HepG2 (cell line): ENCODE data around the gene EXTL2. TPM values are rescaled to one million over a fixed set of nuclear protein-coding genes. Genes with fewer than 3 reads are reported as not detected.

Experiments used
- ATAC-seq: fragments of 200-7000 bp; cut with Tn5 transposase; 3 replicates; pipeline ENCODE4 v1.9.1; 2020; ENCODE audit warnings: mild to moderate bottlenecking, moderate library complexity
- BruUV-seq: library from RNA; stranded (reverse); fragments of 400-500 nt; replicated peaks from 2 replicates; lab custom pipeline; 2021; lab: Mats Ljungman, UMichigan
- CTCF ChIA-PET: fragments of 300-600 bp; formaldehyde crosslinking; extraction: SDS; loops from one replicate; lab custom pipeline; 2021; ENCODE audit warnings: low total read pairs, inconsistent platforms, low intra/inter-chr PET ratio; lab: Yijun Ruan, JAX
- POLR2A ChIA-PET: fragments of 350-600 bp; sonication (Branson Sonifier 250); formaldehyde crosslinking; loops from one replicate; lab custom pipeline; 2020; ENCODE audit warnings: antibody characterized with exemption, inconsistent platforms; lab: Yijun Ruan, JAX
- DNase-seq: peaks from one replicate; pipeline ENCODE4 v3.0.0-alpha.2; 2015; ENCODE audit warnings: low spot score
- FAIRE-seq: peaks from 3 replicates; lab custom pipeline; 2011; peaks lifted over from hg19 to GRCh38; lab: Jason Lieb, UNC
- H2AFZ ChIP-seq: one replicate; pipeline ENCODE4 v1.6.1; 2011; ENCODE audit warnings: low read length, inconsistent platforms
- H3K27ac ChIP-seq: fragments of 300-600 bp; 3 replicates; pipeline ENCODE4 v1.8.0; 2011; ENCODE audit warnings: mixed run types, mild to moderate bottlenecking, mixed read lengths, low read length, inconsistent platforms; ENCODE audit not compliant: insufficient read depth; ENCODE audit errors: extremely low read length
- H3K27me3 ChIP-seq, 2 experiments: fragments of 200-600 bp in 1 of 2; 2 replicates in 1 of 2; 3 replicates in 1 of 2; pipeline versions ENCODE4 v1.6.0 to v1.8.0; 2011; ENCODE audit warnings: low read length in 2 of 2, mild to moderate bottlenecking in 2 of 2, moderate library complexity in 2 of 2, inconsistent platforms in 1 of 2; ENCODE audit not compliant: insufficient read depth in 2 of 2, control insufficient read depth in 1 of 2
- H3K36me3 ChIP-seq, 2 experiments: fragments of 200-600 bp in 1 of 2; replicated peaks in 1 of 2; 2 replicates in 1 of 2; 3 replicates in 1 of 2; pipeline versions ENCODE4 v1.5.1 to v1.8.0; 2011; ENCODE audit warnings: low read length in 2 of 2, inconsistent platforms in 1 of 2; ENCODE audit not compliant: insufficient read depth in 2 of 2, control insufficient read depth in 1 of 2
- H3K4me1 ChIP-seq: 2 replicates; pipeline ENCODE4 v1.5.1; 2012; ENCODE audit warnings: low read length, inconsistent platforms; ENCODE audit not compliant: insufficient read depth
- H3K4me2 ChIP-seq: 2 replicates; pipeline ENCODE4 v1.6.0; 2011; ENCODE audit warnings: low read depth, low read length, inconsistent platforms
- H3K4me3 ChIP-seq, 3 experiments: fragments of 200-600 bp in 1 of 3; sonication (generic), shearing (Covaris generic) in 1 of 3; replicated peaks in 1 of 3; 2 replicates each; pipeline ENCODE4 v1.5.1; 2011 to 2016; ENCODE audit warnings: low read length in 3 of 3, inconsistent platforms in 2 of 3, low read depth in 2 of 3, mild to moderate bottlenecking in 2 of 3, control low read depth in 1 of 3, mixed read lengths in 1 of 3; ENCODE audit not compliant: insufficient read depth in 1 of 3
- H3K79me2 ChIP-seq: one replicate; pipeline ENCODE4 v1.6.1; 2011; ENCODE audit warnings: low read length, inconsistent platforms; ENCODE audit not compliant: insufficient read depth
- H3K9ac ChIP-seq: 2 replicates; pipeline ENCODE4 v1.6.0; 2011; ENCODE audit warnings: mild to moderate bottlenecking, low read depth, low read length, inconsistent platforms; ENCODE audit not compliant: insufficient read depth
- H3K9me3 ChIP-seq: 2 replicates; pipeline ENCODE4 v1.5.1; 2012; ENCODE audit warnings: mild to moderate bottlenecking, low read length
- H4K20me1 ChIP-seq: 2 replicates; pipeline ENCODE4 v1.6.0; 2011; ENCODE audit warnings: inconsistent platforms, mild to moderate bottlenecking, low read length, moderate library complexity; ENCODE audit not compliant: insufficient read depth
- FIP1L1 ChIP-seq: fragments of 200-400 bp; formaldehyde crosslinking; IDR thresholded peaks from 2 replicates; pipeline ENCODE4 v1.6.1; 2018; ENCODE audit warnings: low read depth, mild to moderate bottlenecking, low read length, moderate library complexity, borderline replicate concordance; ENCODE audit not compliant: insufficient read depth
- KMT2A ChIP-seq: sonication (generic); formaldehyde crosslinking; IDR thresholded peaks from 2 replicates; pipeline ENCODE4 v1.4.0; 2020; ENCODE audit warnings: missing genetic modification reagents
- MXD4 ChIP-seq: IDR thresholded peaks from 2 replicates; pipeline ENCODE4 v1.6.1; 2016; ENCODE audit warnings: mild to moderate bottlenecking, missing biosample characterization, missing genetic modification reagents
- ZBTB38 ChIP-seq: sonication (generic); formaldehyde crosslinking; IDR thresholded peaks from 2 replicates; pipeline ENCODE4 v1.5.1; 2020; ENCODE audit warnings: mild to moderate bottlenecking, missing genetic modification reagents
- ZMYM3 ChIP-seq: sonication (generic); formaldehyde crosslinking; IDR thresholded peaks from 2 replicates; pipeline ENCODE4 v1.5.1; 2020; ENCODE audit warnings: mild to moderate bottlenecking, missing genetic modification reagents
- ZNF367 ChIP-seq: sonication (generic); formaldehyde crosslinking; IDR thresholded peaks from 2 replicates; pipeline ENCODE4 v1.4.0; 2020; ENCODE audit warnings: missing genetic modification reagents, borderline replicate concordance
- ZNF720 ChIP-seq: sonication (generic); formaldehyde crosslinking; IDR thresholded peaks from 2 replicates; pipeline ENCODE4 v1.4.0; 2020; ENCODE audit warnings: missing genetic modification reagents
- ZNF737 ChIP-seq: sonication (generic); formaldehyde crosslinking; IDR thresholded peaks from 2 replicates; pipeline ENCODE4 v1.5.0; 2020; ENCODE audit warnings: missing genetic modification reagents, mild to moderate bottlenecking, borderline replicate concordance
- WGBS: methylation state at CpG from one replicate; pipeline ENCODE4 v1.1.6; 2017; ENCODE audit warnings: low lambda C conversion rate; 5-methylcytosine and 5-hydroxymethylcytosine counted together
- in situ Hi-C: cut with HindIII; loops from 2 replicates; pipeline ENCODE4 v1.10.0; 2017; ENCODE audit warnings: low pct_unique_long_range_greater_than_20kb; ENCODE audit not compliant: extremely low pct_ligation_motif_present
- intact Hi-C: fragments of 100-400 bp; cut with micrococcal nuclease; formaldehyde crosslinking; loops from one replicate; pipeline ENCODE4 v1.10.0; 2022; ENCODE audit not compliant: unreplicated experiment
- polyA plus RNA-seq, 8 experiments: library from polyadenylated mRNA; depleted of rRNA in 3 of 8; stranded (reverse) in 7 of 8; unstranded in 1 of 8; fragments of >200 nt; fragmentation: Illumina TruSeq in 4 of 8; extraction: Trizol in 4 of 8; gene quantifications; 2 replicates each; pipeline versions ENCODE4 v1.2.1 to v1.2.3, GENCODE V29; 2011 to 2016; ENCODE audit warnings: low read depth in 4 of 8, missing spikeins in 1 of 8, mixed read lengths in 1 of 8; ENCODE audit not compliant: insufficient read depth in 1 of 8
- total RNA-seq, 5 experiments: library from RNA; depleted of rRNA; stranded (reverse); fragments of >200 nt; fragmentation: Illumina TruSeq; extraction: Trizol; gene quantifications; 2 replicates each; pipeline ENCODE4 v1.2.3, GENCODE V29; 2016; ENCODE audit warnings: low read depth in 1 of 5
- TF ChIP-seq, protein P1 (sequence below): sonication (generic); formaldehyde crosslinking; IDR thresholded peaks from 2 replicates; pipeline ENCODE4 v1.4.0; 2020; ENCODE audit warnings: mild to moderate bottlenecking, missing genetic modification reagents
- TF ChIP-seq, protein P2 (sequence below): sonication (generic); formaldehyde crosslinking; IDR thresholded peaks from 2 replicates; pipeline ENCODE4 v1.5.0; 2020; ENCODE audit warnings: mild to moderate bottlenecking, missing genetic modification reagents

Gene EXTL2
- total and polyA plus RNA-seq, 2 of the 13 experiments (the other 11 are each of a cell fraction or from before 2014, with no cell fraction given) = 22.0 to 23.5 TPM

DNA sequence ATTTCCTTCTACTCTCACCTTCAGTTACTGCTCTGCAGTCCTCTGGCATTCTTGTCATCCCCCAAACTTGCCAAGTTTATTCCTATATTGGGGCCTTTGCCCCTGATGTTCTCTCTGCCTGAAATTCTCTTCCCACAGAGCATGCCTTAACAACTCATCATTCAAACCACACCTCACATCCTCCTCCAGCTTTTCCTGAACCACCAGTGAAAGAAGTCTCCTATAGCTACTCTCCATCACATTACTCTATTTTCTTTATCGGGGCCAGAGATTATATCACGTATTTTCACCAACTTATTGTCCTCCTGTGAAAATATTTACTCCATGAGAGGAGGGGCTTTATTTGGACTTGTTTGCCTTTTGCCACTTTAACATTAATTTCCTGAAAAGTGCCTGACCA, 32.1 kb downstream of the EXTL2 start:
- FAIRE-seq (no peak), ATAC-seq (no peak), DNase-seq (no peak)
- H3K4me1 ChIP-seq = no peaks in the 10 kb centered on the region
- TF ChIP-seq, protein P1, sequence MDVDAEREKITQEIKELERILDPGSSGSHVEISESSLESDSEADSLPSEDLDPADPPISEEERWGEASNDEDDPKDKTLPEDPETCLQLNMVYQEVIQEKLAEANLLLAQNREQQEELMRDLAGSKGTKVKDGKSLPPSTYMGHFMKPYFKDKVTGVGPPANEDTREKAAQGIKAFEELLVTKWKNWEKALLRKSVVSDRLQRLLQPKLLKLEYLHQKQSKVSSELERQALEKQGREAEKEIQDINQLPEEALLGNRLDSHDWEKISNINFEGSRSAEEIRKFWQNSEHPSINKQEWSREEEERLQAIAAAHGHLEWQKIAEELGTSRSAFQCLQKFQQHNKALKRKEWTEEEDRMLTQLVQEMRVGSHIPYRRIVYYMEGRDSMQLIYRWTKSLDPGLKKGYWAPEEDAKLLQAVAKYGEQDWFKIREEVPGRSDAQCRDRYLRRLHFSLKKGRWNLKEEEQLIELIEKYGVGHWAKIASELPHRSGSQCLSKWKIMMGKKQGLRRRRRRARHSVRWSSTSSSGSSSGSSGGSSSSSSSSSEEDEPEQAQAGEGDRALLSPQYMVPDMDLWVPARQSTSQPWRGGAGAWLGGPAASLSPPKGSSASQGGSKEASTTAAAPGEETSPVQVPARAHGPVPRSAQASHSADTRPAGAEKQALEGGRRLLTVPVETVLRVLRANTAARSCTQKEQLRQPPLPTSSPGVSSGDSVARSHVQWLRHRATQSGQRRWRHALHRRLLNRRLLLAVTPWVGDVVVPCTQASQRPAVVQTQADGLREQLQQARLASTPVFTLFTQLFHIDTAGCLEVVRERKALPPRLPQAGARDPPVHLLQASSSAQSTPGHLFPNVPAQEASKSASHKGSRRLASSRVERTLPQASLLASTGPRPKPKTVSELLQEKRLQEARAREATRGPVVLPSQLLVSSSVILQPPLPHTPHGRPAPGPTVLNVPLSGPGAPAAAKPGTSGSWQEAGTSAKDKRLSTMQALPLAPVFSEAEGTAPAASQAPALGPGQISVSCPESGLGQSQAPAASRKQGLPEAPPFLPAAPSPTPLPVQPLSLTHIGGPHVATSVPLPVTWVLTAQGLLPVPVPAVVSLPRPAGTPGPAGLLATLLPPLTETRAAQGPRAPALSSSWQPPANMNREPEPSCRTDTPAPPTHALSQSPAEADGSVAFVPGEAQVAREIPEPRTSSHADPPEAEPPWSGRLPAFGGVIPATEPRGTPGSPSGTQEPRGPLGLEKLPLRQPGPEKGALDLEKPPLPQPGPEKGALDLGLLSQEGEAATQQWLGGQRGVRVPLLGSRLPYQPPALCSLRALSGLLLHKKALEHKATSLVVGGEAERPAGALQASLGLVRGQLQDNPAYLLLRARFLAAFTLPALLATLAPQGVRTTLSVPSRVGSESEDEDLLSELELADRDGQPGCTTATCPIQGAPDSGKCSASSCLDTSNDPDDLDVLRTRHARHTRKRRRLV (CRISPR knock-in tag) = no peak
- TF ChIP-seq ZNF737 (CRISPR knock-in tag) (no peak), ZBTB38 (no peak), ZNF720 (no peak), MXD4 (CRISPR knock-in tag) (no peak), ZNF367 (CRISPR knock-in tag) (no peak), KMT2A (CRISPR knock-in tag) (no peak), FIP1L1 (no peak), ZMYM3 (CRISPR knock-in tag) (no peak)
- TF ChIP-seq, protein P2, sequence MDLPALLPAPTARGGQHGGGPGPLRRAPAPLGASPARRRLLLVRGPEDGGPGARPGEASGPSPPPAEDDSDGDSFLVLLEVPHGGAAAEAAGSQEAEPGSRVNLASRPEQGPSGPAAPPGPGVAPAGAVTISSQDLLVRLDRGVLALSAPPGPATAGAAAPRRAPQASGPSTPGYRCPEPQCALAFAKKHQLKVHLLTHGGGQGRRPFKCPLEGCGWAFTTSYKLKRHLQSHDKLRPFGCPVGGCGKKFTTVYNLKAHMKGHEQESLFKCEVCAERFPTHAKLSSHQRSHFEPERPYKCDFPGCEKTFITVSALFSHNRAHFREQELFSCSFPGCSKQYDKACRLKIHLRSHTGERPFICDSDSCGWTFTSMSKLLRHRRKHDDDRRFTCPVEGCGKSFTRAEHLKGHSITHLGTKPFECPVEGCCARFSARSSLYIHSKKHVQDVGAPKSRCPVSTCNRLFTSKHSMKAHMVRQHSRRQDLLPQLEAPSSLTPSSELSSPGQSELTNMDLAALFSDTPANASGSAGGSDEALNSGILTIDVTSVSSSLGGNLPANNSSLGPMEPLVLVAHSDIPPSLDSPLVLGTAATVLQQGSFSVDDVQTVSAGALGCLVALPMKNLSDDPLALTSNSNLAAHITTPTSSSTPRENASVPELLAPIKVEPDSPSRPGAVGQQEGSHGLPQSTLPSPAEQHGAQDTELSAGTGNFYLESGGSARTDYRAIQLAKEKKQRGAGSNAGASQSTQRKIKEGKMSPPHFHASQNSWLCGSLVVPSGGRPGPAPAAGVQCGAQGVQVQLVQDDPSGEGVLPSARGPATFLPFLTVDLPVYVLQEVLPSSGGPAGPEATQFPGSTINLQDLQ (CRISPR knock-in tag) = no peak
- no peaks in the 10 kb centered on the region for H3K36me3 ChIP-seq
- H3K9me3 ChIP-seq = no peaks in the 10 kb centered on the region
- intact Hi-C loops = no loop called here
- H4K20me1 ChIP-seq = no peaks in the 10 kb centered on the region
- no peaks in the 10 kb centered on the region for H3K79me2 ChIP-seq
- no peak overlapping the region for H2AFZ ChIP-seq
- no peak overlapping the region for H3K4me2 ChIP-seq
- H3K4me3 ChIP-seq = no peak overlapping the region
- ChIA-PET CTCF (no interaction called here), POLR2A (no interaction called here)
- in situ Hi-C loops = loop anchor here (10.0 to 25.0 kb wide), 2 partner anchors 258 to 1050 kb away; no protein-coding TSS in a partner anchor
- BruUV-seq = no TSS peak
- no peak overlapping the region for H3K27ac ChIP-seq
- H3K27me3 ChIP-seq = no peaks in the 10 kb centered on the region
- no peak overlapping the region for H3K9ac ChIP-seq
- WGBS = 26% methylated on average over 2 of the region's 2 CpGs
